ACC112 (cell line): ENCODE results near the gene CXXC4.

ENCODE experiments used
- H2AFZ ChIP-seq: fragments of 200-600 bp; sonication (generic); one replicate; pipeline ENCODE4 v1.6.0; 2017; ENCODE audit warnings: antibody characterized with exemption, low read length; ENCODE audit not compliant: unreplicated experiment
- H3K27ac ChIP-seq: fragments of 200-600 bp; sonication (generic); 2 replicates; pipeline ENCODE4 v1.5.1; 2014; ENCODE audit warnings: low read depth, mild to moderate bottlenecking, antibody characterized with exemption, low read length, moderate library complexity
- H3K27me3 ChIP-seq: fragments of 200-600 bp; sonication (generic); 2 replicates; pipeline ENCODE4 v1.6.1; 2014; ENCODE audit warnings: mild to moderate bottlenecking, antibody characterized with exemption, low read length, moderate library complexity, mixed read lengths; ENCODE audit not compliant: insufficient read depth
- H3K36me3 ChIP-seq: fragments of 200-600 bp; sonication (generic); 2 replicates; pipeline ENCODE4 v1.6.1; 2016; ENCODE audit warnings: mild to moderate bottlenecking, antibody characterized with exemption, low read length, moderate library complexity, mixed read lengths; ENCODE audit not compliant: insufficient read depth
- H3K4me1 ChIP-seq: fragments of 200-600 bp; sonication (generic); one replicate; pipeline ENCODE4 v1.6.1; 2016; ENCODE audit warnings: low read length, mixed read lengths; ENCODE audit not compliant: insufficient read depth, unreplicated experiment, control insufficient read depth
- H3K4me3 ChIP-seq: fragments of 200-600 bp; sonication (generic); 2 replicates; pipeline ENCODE4 v1.5.1; 2014; ENCODE audit warnings: mild to moderate bottlenecking, low read depth, low read length
- H3K79me2 ChIP-seq: fragments of 200-600 bp; sonication (generic); one replicate; pipeline ENCODE4 v1.6.0; 2016; ENCODE audit warnings: low read length; ENCODE audit not compliant: control insufficient read depth, unreplicated experiment, insufficient read depth

CXXC4 gene

GRCh38 chr4:104420766-104421165 is 73.9 kb downstream of the CXXC4 start:
- Histone ChIP-seq H3K4me3 (no peak overlapping the region), H3K36me3 (no peaks in the 10 kb centered on the region), H3K27me3 (no peaks in the 10 kb centered on the region), H3K79me2 (no peaks in the 10 kb centered on the region), H2AFZ (no peak overlapping the region), H3K27ac (no peak overlapping the region), H3K4me1 (no peaks in the 10 kb centered on the region)
